GM19463 (cell line): ENCODE results near the gene PLB1.
"Not testable (repeated sequence)": the region's sequence is repeated elsewhere in the genome, so short reads cannot be mapped to it uniquely, and the experiment has no call there.

Experiments used
- ATAC-seq: cut with Tn5 transposase; IDR thresholded peaks from one replicate; pipeline ENCODE4 v1.9.1; 2021; ENCODE audit warnings: mild to moderate bottlenecking, moderate library complexity; ENCODE audit not compliant: unreplicated experiment

Gene PLB1

GRCh38 chr2:28530782-28531181, 34.9 kb downstream of the PLB1 start:
- no peak for ATAC-seq

- no peak for ATAC-seq
These were observed 36.5 kb downstream of the PLB1 start for GRCh38 chr2:28532399-28532798.

- ATAC-seq: no peak
These were observed 37.3 kb downstream of the PLB1 start for GRCh38 chr2:28533044-28533680.

DNA sequence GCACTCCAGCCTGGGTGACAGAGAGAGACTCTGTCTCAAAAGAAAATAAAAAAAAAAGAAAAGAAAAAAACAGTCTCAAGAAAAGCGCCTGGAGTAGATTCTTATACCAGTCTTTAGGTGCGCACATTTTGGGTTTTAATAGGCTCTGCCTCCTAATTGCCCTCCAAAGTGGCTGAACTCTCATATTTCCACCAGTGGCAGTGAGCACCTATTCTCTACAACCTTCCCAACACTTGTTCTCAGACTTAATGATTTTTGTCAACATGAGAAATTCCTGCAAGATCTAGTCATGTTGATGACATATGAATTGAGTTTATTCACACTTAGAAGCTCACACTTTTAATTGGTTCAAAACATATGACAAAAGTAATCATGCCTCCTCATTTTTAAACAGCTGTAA, 39.0 kb downstream of the PLB1 start:
- ATAC-seq: no peak

GRCh38 chr2:28538134-28538533, 42.3 kb downstream of the PLB1 start:
- no peak for ATAC-seq

- ATAC-seq: no peak
These were observed 42.8 kb downstream of the PLB1 start for GRCh38 chr2:28538652-28539051.

- no peak for ATAC-seq
These were observed 43.3 kb downstream of the PLB1 start for GRCh38 chr2:28539118-28539541.

DNA sequence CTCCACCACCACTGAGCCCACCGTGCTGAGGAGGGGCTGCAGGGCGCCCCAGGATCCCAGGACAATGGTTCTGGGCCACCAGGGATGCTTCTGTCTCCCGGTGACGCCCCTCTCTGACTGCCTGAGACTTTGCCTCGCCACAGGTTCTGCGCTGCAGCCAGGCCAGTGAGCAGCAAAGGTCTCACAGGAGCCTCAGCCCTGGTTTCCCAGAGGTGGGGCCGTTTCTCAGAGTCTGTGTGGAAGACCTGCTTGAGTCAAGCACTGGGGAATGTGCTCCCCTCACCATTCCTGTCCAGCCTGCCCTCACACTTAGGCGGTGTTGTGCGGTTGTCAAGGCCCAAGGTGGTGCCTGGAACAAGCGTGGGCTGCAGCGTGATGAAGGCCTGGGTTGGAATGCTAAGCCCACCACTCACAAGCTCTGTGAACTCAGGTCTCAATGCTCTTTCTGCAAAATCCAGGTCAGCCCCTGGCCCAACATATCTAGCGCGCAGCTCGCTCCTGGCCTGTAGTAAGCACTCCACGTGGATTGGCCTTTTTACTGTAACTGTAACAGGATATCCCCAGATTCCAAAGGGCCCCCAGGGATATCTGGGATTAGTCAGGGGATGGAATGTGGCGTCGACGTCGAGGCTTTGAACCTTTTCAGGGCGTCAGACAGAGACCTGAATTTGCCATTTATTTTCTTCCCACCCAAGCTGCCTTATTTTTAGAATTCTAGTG, 47.6 kb downstream of the PLB1 start:
- ATAC-seq: no peak

DNA sequence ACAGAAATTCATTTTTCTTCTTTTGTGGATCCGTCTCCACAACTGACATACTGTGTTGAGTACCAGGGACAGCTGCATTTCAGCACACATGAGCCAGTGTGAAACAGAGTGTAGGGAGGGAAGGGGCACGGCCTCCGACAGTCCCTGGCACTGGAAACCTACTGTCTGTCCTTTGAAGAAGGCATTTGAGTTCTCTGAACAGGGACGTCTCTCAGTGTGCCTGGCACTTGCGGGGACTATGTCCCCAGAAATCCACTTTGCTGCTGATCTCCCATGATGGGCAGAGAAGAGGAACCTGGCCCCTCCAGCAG, 48.1 kb downstream of the PLB1 start:
- ATAC-seq: no peak

GRCh38 chr2:28544405-28544921, 48.6 kb downstream of the PLB1 start:
- ATAC-seq: no peak

GRCh38 chr2:28544922-28545589, 49.2 kb downstream of the PLB1 start:
- ATAC-seq: no peak

- no peak for ATAC-seq
These were observed 49.8 kb downstream of the PLB1 start for GRCh38 chr2:28545590-28546200.

- no peak for ATAC-seq
These were observed 50.4 kb downstream of the PLB1 start for GRCh38 chr2:28546242-28546641.

DNA sequence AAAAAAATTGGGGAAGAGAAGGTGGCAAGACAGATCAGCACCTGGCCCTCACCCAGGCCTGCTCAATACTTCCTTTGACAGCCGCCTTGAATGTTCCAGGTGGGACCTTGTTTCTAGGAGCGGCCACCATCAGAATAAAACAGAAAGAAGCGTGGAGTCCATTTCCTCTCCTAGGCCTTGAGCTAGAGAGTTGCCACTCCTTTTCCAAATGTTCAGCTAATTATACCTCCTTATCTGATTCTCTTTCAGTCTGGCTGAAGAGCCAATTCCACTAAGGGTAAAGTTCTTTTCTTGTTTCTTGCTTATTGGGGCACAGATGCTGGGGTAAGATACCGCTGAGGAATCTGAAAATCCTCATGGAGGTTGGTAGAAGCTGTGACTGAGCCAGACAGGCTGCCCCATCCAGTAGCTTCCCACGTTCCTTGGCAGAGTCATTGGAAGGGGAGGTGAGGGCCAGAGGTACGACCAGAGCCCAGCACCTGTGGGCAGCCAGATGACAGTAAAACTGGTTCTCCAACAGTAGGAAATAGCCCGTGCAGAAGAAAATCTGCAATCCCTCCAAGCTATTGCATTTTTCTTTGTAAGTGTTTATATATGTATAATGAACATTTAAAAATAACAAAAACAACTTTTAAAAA, 51.5 kb downstream of the PLB1 start:
- ATAC-seq: no peak

- ATAC-seq: no peak
These were observed 52.2 kb downstream of the PLB1 start for GRCh38 chr2:28547906-28548600.

DNA sequence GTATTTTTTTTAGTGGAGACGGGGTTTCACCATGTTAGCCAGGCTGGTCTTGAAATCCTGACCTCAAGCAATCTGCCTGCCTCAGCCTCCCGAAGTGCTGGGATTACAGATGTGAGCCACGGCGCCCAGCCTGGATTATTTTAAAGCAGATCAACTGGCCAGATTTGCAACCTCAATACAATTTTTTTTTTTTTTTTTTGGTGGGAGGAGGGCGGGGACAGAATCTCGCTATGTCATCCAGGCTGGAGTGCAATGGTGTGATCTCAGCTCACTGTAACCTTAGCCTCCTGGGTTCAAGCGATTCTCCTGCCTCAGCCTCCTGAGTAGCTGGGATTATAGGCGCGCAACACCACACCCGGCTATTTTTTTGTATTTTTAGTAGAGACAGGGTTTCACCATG, 54.5 kb downstream of the PLB1 start:
- not testable (repeated sequence) for ATAC-seq

DNA sequence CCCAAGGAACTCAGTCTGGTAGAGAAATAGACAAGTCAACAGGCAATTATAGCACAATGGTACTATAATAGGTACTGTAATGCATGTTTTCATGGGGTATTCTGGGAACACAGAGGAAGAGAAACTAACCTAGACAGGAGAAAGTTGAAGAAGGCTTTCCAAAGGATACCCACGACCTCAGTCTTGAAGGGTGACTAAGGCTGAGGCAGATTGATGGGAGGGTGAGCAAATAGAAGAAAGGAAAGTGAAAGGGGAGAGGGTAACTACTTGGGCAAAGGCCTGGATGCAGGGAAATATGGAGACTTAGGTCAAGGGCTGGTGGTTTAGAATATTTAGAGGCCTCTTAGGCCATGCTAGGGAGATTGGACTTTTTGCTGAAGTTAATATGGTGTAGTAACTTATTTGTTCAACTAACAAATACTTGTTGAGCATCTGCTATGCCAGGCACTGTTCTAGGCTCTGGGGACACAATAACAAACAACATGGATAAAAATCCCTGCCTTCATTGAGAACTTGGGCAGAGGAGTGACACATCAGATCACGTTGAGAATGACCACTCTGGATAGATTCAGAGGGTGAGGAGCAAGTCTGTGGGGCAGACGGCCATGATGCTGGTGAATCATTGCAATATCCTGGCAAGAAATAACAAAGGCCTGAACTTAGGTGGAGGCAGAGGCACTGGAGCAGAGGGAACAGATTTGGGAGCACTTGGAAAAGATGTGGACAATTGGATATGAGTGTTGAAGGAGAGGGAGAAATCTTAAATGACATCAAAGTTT, 56.4 kb downstream of the PLB1 start:
- ATAC-seq: no peak

DNA sequence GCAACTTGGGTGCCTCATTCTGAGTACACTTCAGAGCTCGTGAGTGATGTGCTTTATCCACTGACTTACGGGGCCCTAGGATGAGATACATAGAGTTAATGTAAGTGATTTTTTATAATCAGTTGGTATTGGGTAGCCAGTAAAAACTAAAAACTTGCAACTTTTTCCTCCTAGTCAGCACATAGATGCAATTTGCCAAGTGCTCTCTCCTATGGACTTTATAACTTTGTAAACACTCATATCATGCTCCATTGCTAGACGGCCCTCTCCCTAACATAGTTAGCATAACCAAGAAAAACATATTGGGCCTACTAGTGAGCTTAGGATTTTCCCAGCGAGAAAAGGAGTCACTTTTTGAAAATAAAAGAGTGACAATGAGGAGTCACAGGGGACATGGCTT, 60.4 kb downstream of the PLB1 start:
- no peak for ATAC-seq

GRCh38 chr2:28557389-28558131, 61.7 kb downstream of the PLB1 start:
- no peak for ATAC-seq
